HG03571 (cell line): ENCODE data around the gene USO1.
"Not testable (repeated sequence)": the region's sequence is repeated elsewhere in the genome, so short reads cannot be mapped to it uniquely, and the experiment has no call there.

Experiments
- ATAC-seq: cut with Tn5 transposase; IDR thresholded peaks from one replicate; pipeline ENCODE4 v1.9.1; 2021; ENCODE audit not compliant: unreplicated experiment

USO1 gene

DNA sequence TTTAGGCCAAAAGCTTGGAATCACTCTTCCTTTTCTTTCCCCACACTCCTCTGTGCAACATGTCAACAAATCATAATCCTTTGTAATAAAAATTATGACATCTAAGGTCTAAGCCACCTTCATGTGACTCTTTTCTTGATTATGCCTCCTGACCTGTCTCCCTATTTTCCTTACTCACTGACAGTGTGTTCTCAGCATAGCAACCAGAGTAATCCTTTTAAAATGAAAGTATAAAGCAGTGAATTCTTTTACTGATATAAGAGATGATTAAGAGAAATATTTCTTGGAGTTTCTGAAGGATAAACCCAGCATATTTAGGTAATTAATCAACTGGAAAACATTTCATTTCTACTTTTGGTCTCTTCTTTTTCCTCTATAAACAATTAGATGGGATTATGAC, 44.7 kb downstream of the USO1 start:
- ATAC-seq, result no peak

DNA sequence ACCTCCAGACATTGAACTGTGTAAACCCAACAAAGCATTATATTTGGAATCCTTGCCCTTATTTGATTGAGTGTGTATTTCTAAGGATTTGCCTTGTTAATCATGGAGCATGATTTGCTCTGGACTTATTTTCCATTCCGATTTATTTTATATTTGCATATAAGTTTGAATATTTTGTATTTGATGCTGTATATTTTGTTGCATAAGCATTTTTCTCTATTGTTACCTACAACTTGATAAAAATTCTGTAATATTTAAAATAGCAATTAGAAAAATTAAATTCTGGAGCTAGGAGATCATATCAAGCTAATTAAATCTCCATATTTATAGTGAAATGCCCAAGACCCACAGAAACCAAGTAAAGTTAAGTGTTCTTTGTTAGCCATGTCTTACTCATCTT, 47.2 kb downstream of the USO1 start:
- ATAC-seq, result no peak

DNA sequence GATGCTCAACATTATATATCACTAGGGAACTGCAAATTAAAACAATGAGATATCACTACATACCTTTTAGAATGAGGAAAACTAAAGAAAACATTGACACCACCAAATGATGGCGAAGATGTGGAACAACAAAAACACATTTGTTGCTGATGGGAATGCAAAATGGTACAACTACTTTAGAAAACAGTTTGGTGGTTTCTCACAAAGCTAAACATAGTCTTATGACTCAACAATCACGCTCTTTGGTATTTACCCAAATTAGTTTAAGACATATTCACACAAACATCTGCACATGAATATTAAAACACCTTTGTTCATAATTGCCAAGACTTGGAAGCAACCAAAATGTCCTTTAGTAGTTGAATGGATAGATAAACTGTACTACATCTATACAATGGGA, 53.2 kb downstream of the USO1 start:
- ATAC-seq, result no peak

DNA sequence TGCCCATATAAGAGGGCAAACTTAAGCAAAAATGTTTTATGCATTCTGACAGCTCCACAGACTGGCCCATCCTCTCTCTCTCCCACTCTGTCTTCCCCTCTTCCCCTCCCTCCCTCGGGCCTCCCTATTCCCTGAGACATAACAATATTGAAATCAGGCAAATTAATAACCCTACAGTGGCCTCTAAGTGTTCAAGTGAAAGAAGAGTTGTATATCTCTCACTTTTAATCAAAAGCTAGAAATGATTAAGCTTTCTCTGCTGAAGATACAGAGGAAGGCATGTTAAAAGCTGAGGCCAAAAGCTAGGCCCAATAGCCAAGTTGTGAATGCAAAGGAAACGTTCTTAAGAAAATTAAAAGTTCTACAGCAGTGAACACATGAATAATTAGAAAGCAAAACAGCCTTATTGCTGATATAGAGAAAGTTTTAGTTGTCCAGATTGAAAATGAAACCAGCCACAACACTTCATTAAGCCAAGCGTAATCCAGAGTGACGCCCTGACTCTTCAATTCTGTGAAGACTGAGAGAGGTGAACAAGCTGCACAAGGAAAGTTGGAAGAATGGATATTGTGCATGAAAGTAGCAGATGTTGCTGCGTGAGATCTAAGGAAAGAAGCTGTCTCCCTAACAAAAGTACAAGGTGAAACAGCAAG, 54.9 kb downstream of the USO1 start:
- peak; percentile 50 for ATAC-seq

DNA sequence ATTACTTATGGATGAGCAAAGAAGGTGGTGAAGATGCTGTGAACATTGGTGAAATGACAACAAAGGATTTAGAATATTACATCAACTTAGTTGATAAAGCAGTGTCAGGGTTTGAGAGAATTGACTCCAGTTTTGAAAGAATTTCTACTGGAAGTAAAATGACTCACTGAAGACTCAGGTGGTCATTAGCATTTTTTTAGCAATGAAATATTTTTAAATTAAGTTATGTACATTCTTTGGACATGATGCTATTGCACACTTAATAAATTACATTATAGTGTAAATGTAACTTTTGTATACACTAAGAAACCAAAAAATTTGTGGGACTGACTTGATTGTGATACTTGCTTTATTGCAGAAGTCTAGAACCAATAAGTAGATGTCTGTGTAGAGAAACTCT, 56.9 kb downstream of the USO1 start:
- ATAC-seq, result no peak

DNA sequence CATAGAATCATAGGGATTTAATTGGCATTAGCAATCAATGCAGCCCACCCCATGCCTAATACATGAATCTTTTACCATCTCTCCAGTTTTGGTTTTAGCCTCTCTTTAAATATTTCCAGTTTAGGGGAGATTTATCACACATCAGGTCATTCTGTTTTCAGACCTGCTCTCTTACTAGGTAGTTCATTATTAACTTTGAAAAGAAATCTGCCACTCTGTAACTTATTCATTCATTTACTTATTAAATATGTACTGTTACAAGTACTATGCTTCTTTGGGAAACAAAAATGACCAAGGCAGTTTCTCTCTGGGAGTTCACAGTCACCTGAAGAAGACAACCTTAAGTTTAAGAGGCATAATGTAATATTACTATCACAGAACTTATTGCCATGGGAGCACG, 62.1 kb downstream of the USO1 start:
- peak; percentile 58 for ATAC-seq

DNA sequence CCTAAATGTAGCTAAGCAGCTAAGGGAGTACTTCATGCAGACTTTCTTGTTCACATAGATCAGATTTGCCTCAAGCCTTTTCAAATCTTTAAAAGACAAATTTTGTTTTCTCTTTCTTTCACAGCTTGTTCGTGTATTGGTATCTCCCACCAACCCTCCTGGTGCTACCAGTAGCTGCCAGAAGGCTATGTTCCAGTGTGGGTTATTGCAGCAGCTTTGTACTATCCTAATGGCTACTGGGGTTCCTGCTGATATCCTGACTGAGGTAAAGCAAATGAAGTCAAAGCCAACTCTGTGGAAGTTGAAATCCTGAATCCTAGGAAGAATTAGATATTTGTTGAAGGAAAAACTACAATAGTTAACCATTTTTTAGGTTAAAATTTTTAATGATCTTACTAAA, 62.6 kb downstream of the USO1 start:
- ATAC-seq, result peak; percentile 13

DNA sequence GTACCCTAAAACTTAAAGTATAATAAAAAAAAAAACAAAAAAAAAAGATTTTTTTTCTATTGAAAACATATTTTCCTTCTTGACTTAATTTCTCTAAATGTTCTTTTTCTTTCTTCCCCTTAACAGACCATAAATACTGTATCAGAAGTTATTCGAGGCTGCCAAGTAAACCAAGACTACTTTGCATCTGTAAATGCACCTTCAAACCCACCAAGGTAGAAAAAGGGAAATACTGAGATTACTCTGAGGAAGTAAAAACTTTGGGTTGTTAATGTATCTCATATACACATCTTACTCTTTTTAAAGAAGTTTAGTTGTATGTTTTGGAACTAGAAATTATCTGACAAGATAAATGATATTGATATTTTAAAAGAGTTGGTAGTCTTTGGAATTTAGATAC, 65.6 kb downstream of the USO1 start:
- no peak for ATAC-seq

DNA sequence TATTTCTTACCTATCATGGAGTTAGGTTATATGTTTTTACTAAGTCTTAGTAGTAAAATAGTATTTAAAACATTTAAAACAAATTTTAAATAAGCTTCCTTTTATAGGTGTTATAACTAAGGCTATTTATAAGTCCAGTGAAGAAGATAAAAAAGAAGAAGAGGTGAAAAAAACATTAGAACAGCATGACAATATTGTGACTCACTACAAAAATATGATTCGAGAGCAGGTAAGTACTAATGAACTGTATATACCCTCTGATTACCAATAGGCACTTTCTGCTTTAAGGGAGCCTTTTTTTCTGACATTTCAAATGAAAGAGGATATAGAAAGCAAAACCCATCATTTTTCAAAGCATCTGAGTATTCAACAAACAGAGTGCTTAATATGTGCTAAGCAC, 76.6 kb downstream of the USO1 start:
- ATAC-seq, result no peak

DNA sequence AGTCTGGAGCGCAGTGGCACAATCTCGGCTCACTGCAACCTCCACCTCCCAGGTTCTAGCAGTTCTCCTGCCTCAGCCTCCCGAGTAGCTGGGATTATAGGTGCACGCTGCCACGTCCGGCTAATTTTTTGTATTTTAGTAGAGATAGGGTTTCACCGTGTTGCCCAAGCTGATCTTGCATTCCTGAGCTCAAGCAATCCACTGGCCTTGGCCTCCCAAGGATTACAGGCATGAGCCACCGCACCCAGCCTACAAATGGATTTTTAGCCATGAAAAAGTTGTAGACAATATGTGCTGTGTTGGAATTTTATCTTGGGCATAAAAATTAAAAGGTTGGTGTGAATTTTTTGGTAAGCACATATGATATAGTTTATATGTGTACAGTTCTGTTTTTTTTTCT, 81.7 kb downstream of the USO1 start:
- not testable (repeated sequence) for ATAC-seq

DNA sequence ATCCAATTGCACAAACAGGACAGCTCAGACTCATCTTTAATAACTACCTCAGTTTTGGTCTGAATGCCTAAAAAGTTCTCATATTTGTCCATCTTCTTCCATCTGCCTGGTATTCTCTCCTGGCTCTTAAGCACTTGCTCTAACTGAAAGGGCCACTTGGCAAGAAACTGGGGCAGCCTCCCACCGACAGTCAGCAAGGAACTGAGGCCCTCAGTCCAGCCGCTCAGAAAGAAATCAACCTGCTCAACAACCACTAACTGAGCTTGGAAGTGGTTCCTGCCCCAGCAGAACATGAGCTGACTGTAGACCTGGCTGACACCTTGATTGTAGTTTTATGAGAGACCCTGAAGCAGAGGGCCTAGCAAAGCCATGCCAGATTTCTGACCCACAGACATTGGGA, 93.5 kb downstream of the USO1 start:
- no peak for ATAC-seq

DNA sequence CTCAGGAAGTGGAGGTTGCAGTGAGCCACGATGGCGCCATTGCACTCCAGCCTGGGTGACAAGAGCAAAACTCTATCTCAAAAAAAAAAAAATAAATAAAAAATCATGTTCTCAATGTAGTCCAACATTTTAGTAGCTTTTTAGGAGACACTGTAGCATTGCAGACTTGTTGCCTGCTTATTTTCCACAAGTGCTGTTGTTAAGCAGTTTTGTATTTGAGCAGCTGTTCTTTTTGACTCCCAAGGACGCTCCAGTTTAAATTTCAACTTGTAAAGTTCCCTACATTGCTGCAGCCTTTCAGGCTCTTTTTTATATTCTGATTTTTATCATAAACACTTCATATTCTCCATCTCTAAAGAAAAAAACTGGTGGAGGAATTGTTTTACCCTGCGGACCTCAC, 94.7 kb downstream of the USO1 start:
- ATAC-seq, result no peak

DNA sequence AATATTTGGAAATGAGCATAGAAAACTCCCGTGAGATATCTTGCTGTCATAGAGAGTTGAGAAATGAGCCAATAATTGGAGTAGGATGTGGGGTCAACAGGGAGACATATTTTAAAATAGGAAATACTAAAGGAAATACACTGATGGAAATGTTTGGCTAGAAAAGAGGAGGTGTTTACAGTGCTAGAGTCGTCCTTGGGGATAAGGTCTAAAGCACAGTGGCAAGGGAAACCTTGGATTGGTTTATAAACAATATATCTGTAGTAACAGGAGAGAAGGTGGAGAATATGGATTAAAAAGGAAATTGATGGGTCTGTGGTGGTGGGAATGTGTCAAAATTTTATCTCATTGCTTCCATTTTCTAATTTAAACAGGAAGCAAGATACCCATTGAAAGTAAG, 95.8 kb downstream of the USO1 start:
- ATAC-seq, result no peak

DNA sequence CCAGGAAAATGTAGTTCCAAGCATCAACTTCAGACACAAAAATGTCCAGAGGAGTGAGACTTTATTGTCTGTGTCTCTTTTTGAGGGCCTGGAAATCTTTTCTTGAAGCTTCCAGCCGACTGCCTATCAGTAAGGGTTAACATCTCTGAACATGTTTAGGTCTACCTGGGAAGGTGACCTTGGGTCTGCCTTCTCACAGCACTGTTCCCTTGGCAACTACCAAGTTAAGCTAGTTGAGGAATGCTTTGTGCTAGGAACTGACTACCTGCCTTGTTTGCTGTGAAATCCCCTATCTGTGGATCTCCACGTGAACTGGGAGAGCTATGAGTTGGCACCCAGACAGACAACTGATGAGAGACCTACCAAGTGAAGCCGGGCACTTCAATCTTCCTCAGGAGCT, 96.3 kb downstream of the USO1 start:
- ATAC-seq, result no peak

DNA sequence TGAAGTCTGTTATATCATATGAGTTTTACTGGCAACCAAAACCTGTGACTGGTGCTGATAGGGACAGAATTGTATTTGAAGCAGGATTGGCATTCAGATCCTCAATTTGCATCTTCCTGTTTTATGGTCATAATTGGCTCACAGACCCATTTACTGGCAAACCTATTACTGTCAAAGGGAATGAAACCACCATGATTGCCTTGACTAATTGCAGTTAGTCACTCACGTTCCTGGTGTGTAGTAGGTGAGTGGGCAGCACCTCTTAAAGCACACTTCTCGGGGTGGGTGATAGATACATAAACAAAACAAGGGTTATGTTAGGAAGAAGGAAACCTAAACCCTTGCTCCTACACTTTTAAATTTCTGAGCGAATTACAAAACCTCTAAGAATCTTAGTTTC, 96.8 kb downstream of the USO1 start:
- ATAC-seq, result no peak

DNA sequence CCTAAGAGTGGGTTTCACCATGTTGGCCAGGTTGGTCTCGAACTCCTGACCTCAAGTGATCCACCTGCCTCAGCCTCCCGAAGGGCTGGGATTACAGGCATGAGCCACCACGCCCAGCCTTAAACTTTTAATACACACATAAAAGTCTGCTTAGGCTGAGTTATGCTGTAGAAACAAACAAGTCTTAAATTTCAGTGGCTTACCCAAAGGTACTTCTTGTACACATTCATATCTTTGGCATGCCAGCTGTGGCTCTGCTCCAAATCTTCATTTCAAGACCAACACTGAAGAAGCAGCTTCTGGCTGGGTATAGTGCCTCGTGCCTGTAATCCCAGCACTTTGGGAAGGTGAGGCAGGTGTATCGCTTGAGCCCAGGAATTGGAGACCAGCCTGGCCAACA, 97.6 kb downstream of the USO1 start:
- no peak for ATAC-seq

DNA sequence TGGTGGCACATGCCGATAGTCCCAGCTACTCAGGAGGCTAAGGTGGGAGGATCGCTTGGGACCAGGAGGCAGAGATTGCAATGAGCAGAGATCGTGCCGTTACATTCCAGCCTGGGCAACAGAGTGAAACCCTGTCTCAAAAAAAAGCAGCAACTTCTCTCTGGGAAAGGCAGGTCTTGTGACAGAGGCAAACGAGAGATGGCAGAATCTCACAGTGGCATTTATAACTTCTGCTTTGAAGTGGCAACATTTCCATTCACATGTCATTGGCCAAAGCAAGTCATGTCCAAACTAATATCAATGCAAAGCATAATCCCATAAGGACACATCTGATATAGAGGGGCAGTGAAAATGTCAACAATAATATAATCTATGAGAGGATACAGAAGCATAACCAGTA, 98.0 kb downstream of the USO1 start:
- no peak for ATAC-seq

DNA sequence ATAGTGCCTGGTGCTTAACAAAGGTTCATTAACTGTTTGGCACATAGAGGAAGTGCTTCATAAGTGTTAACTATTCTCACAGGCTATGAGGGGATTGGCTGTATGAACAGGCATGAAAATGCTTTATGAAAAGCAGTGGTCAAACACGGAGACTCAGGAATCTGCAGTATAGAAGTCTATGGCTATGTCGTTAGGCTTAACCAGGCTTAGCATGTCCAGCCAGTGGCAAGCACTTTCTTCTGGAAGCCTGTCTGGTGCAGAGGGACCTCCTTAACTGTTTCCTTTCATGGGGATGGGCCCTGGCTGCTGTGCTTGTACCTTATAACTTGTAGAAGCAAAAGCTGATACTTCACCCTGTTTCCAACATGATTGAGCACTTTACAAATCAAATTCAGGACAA, 99.4 kb downstream of the USO1 start:
- ATAC-seq, result no peak

DNA sequence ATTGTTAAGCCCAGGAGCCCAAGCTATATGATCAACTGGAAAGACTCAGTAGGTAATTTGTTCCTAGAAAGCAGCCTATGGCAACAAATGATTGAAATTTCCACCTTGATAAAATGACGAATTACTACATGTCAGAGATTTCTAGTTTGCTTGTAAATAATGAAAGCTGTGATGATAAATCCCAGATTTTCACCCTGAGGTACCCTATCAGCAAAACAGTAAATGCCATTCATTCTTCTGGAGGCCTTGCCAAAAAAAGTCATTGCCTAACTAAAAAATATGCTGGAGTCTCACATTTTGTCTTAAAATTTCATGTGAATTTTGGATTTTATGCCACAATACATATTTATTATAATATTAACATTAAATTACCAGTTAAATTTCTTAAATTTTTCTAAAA, 106.5 kb downstream of the USO1 start:
- no peak for ATAC-seq

DNA sequence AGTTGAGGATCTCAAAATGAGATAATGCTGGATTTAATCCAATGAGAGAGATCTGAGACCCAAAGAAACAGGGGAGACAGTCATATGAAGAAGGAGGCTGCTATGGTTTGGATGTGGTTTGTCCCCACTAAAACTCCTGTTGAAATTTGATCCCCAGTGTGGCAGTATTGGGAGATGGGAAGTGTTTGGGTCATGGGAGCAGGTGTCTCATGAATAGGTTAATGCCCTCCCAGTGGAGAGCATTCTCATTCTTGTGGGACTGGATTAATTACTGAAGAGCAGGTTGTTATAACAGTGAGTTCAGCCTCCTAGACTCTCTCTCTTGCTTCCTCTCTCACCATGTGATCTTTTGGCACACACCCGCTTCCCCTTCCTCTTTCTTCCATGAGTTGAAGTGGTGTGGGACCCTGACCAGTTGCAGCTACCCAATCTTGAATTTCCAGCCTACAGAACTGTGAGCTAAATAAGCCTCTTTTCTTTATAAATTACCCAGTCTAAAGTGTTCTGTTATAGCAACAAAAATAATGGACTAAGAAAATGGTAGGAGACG, 107.6 kb downstream of the USO1 start:
- no peak for ATAC-seq

DNA sequence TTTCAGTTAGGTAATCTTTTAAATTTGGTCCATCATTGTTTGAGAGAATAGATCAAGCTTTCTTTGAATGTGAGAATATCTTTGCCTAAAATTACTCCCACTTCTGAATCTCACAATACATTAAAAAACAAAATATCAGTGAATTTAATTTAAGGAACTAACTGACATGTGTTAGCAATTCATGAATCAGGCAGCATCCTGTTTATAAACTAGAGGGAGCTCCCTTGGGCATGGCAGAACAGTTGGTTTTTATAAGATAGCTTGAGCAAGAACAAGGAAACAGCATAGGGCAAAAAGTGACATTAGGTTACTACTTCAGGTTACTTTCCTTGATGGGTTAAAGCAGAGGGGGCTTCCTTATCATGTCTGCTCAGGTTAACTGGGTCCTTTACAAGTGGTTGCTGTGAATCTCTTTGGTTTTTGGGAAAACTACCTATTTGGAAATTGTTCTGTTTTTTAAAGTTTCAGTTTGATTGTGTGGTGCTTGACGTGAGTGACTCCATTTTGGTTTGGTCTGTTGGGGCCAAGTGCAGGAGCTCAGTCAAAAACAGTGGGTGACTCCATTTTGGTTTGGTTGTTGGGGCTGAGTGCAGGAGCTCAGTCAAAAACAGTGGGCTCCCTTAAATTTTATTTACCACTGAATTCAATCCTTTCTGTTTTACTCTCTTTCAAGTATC, 109.9 kb downstream of the USO1 start:
- no peak for ATAC-seq

DNA sequence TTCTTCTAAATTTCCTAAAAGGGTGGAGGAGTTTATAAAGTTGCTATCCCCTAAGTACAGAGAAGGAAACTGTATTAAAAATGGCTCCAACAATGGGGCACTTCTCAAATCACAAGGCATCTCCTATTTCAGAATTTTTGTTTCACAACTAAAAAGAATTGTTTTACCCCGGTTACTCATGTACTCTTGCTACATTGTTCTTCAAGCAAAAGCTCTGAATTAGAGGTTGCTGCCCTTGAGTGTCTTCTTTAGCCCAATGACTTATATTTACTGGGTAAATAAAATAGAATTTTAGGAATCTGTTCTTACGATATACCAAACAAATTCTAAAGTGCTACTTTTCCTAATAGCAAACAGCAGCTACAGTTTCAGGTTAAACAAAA, 110.4 kb downstream of the USO1 start:
- ATAC-seq, result no peak
